ENCODE measurements around the gene RBPJL.

RBPJL gene

GRCh38 chr20:45358282-45359068 is 51.8 kb downstream of the RBPJL start:
- DNase-seq (ENCODE audit: low spot score) = no peak
- in situ Hi-C loops (cut with MboI; ENCODE audit: low pct_unique_long_range_greater_than_20kb, low sequenced_read_pairs, unreplicated experiment) = loop anchor here (5.0 kb wide), 1 partner anchor 84 kb away; no protein-coding TSS in a partner anchor
- TF ChIP-seq, protein P1, sequence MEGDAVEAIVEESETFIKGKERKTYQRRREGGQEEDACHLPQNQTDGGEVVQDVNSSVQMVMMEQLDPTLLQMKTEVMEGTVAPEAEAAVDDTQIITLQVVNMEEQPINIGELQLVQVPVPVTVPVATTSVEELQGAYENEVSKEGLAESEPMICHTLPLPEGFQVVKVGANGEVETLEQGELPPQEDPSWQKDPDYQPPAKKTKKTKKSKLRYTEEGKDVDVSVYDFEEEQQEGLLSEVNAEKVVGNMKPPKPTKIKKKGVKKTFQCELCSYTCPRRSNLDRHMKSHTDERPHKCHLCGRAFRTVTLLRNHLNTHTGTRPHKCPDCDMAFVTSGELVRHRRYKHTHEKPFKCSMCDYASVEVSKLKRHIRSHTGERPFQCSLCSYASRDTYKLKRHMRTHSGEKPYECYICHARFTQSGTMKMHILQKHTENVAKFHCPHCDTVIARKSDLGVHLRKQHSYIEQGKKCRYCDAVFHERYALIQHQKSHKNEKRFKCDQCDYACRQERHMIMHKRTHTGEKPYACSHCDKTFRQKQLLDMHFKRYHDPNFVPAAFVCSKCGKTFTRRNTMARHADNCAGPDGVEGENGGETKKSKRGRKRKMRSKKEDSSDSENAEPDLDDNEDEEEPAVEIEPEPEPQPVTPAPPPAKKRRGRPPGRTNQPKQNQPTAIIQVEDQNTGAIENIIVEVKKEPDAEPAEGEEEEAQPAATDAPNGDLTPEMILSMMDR (IDR thresholded peaks at IDR 0.05; ENCODE audit: extremely low read depth, insufficient read depth, missing control alignments) = no peak

GRCh38 chr20:45359069-45359405 is 52.4 kb downstream of the RBPJL start:
- in situ Hi-C loops (cut with MboI; ENCODE audit: low pct_unique_long_range_greater_than_20kb, low sequenced_read_pairs, unreplicated experiment) = loop anchor here (5.0 kb wide), 1 partner anchor 83 kb away; no protein-coding TSS in a partner anchor
- no peak for DNase-seq (ENCODE audit: low spot score)

GRCh38 chr20:45359406-45360148 is 52.9 kb downstream of the RBPJL start:
- in situ Hi-C loops (cut with MboI; ENCODE audit: low pct_unique_long_range_greater_than_20kb, low sequenced_read_pairs, unreplicated experiment) = loop anchor here (5.0 kb wide), 1 partner anchor 83 kb away; no protein-coding TSS in a partner anchor
- DNase-seq (ENCODE audit: low spot score) = no peak
- TF ChIP-seq, protein P1 (IDR thresholded peaks at IDR 0.05; ENCODE audit: extremely low read depth, insufficient read depth, missing control alignments) = no peak

More at GRCh38 chr20:45359069-45359405, 52.4 kb downstream of the RBPJL start:
- TF ChIP-seq, protein P1 (IDR thresholded peaks at IDR 0.05; ENCODE audit: extremely low read depth, insufficient read depth, missing control alignments) = no peak

DNA sequence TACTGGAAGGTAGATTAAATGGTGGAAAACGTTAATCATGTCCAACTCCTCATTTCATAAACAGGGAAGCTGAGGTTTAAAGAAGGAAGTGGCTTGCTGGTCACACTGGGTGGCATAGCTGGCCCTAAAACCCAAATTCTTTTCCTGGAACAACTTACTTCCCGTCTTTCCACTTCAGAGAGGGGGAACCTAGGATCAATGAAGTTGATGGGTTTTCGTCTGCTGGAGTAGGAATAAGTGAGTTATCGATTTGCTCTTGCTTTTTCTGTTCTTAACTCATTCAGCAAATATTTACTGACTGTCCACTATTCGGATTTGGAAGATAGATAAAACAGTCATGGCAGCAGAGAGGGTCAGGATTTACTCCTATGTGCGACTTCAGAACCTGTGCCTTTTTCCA is 55.2 kb downstream of the RBPJL start:
- in situ Hi-C loops (cut with MboI; ENCODE audit: low pct_unique_long_range_greater_than_20kb, low sequenced_read_pairs, unreplicated experiment) = no loop called here
- no peak for DNase-seq (ENCODE audit: low spot score)
- TF ChIP-seq, protein P1 (IDR thresholded peaks at IDR 0.05; ENCODE audit: extremely low read depth, insufficient read depth, missing control alignments) = no peak

DNA sequence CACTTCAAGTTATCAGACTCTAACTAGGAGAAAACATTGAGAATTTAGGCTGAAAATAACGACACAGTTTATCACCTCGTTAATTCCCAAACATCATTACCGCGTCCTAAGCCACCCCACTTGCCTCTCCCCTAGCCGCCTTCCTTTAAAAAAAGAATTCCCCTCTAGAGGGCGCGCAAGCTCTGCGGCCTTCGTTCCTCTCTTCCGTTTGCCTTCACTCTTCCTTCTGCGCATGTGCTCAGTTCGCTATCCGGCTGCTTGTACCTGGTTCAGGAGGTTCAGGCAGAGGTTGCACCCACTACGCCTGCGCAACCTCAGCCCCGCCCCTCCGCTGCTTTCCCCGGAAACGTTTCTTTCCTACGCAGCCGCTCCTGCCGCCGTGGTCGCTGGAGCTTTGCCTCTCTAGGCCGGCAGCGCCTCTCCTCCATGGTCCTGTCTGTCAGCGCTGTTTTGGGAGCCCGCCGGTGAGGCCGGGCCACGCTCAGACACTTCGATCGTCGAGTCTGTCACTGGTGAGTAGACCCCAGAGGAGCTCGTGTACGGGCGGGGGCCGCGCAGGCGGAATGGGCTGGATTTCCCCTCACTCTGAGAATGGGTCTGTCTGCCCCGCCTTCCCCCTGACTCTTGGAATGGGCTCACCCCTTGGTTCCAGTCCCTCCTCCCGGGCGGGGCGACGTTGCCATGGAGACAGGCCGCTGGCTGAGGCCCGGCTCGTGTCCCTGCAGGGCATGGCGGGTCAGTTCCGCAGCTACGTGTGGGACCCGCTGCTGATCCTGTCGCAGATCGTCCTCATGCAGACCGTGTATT is 56.4 kb downstream of the RBPJL start, which contains the start of gene SYS1:
SYS1 (plus strand) TSS at position 353 of the 807 bp plus-strand sequence; CDS start at position 729, 376 bp downstream.
- in situ Hi-C loops (cut with MboI; ENCODE audit: low pct_unique_long_range_greater_than_20kb, low sequenced_read_pairs, unreplicated experiment) = no loop called here
- TF ChIP-seq, protein P1 (IDR thresholded peaks at IDR 0.05; ENCODE audit: extremely low read depth, insufficient read depth, missing control alignments) = peak; percentile 81

More for the DNA sequence above, 56.4 kb downstream of the RBPJL start, which contains the start of gene SYS1:
- DNase-seq (ENCODE audit: low spot score) = peak; percentile 94

Data from GM13977 (cell line).